Psoas muscle (tissue), 8 donors: ENCODE measurements around the gene CLIC5. TPM values are rescaled to one million over a fixed set of nuclear protein-coding genes. Genes with fewer than 3 reads are reported as not detected.

Source experiments
- ATAC-seq, 4 donors: fragments of 200-7000 bp; cut with Tn5 transposase; one replicate each; pipeline ENCODE4 v1.9.1; 2020; ENCODE audit warnings: moderate library complexity in 3 of 4, mild to moderate bottlenecking in 2 of 4
- DNase-seq, 2 donors: peaks; one replicate each; pipeline ENCODE4 v3.0.0-alpha.2; 2020
- H3K27ac ChIP-seq: fragments of 200-600 bp; one replicate; pipeline ENCODE4 v1.8.0; 2022
- H3K27me3 ChIP-seq, 3 donors: fragments of 200-600 bp in 1 of 3; one replicate each; pipeline versions ENCODE4 v1.6.1 to v1.8.0; 2013 to 2022; ENCODE audit warnings: low read length in 2 of 3, mild to moderate bottlenecking in 2 of 3, moderate library complexity in 1 of 3; ENCODE audit not compliant: insufficient read depth in 3 of 3
- H3K36me3 ChIP-seq, 2 donors: fragments of 200-600 bp in 1 of 2; one replicate each; pipeline versions ENCODE4 v1.6.1 to v1.8.0; 2013 to 2022; ENCODE audit warnings: low read depth in 1 of 2, mild to moderate bottlenecking in 1 of 2, moderate library complexity in 1 of 2; ENCODE audit not compliant: insufficient read depth in 1 of 2
- H3K4me1 ChIP-seq: fragments of 200-600 bp; one replicate; pipeline ENCODE4 v1.8.0; 2022
- H3K4me3 ChIP-seq: fragments of 200-600 bp; one replicate; pipeline ENCODE4 v1.8.0; 2022; ENCODE audit warnings: mild to moderate bottlenecking
- H3K9me3 ChIP-seq: fragments of 200-600 bp; one replicate; pipeline ENCODE4 v1.8.0; 2022
- CTCF ChIP-seq: fragments of 200-600 bp; IDR thresholded peaks from one replicate; pipeline ENCODE4 v1.8.0; 2022; ENCODE audit warnings: antibody characterized with exemption
- WGBS, 3 donors: extraction: QIAGEN DNeasy Blood & Tissue Kit; methylation state at CpG; one replicate each; pipeline versions ENCODE4 v1.1.6 to v1.1.7; 2013; 5-methylcytosine and 5-hydroxymethylcytosine counted together
- intact Hi-C, 2 donors: fragments of 100-400 bp; cut with DNase I; formaldehyde crosslinking; loops; one replicate each; pipeline versions ENCODE4 v1.11.0 to v1.14.2; 2022
- polyA plus RNA-seq, 3 donors: library from polyadenylated mRNA; stranded (reverse); fragments of 200-250 nt; gene quantifications; one replicate each; pipeline ENCODE4 v1.2.3, GENCODE V29; 2013
- total RNA-seq, 4 donors: library from RNA; stranded (reverse); fragmentation: NEBNext Ultra II Directional in 2 of 4; extraction: Animal tissue kit (Norgen Biotek cat#: 25700) in 2 of 4; gene quantifications; one replicate each; pipeline versions ENCODE4 v1.2.1 to v1.2.4, GENCODE V29; 2021 to 2023
- donor health status: healthy with polysubstance abuse.
- donor health status: DM: no; HTN: no; CAD: no; lungs with moderate emphysema.
- donor health status: Bipolar disorder and iron deficiency.
- donor health status: healthy.
- donor health status: DM: yes; HTN: yes; CAD: no.
- donor health status: DM: no; HTN: no; CAD: no.
- donor health status: DM: no; HTN: no; CAD: no.
- donor health status: DM: yes; HTN: yes; CAD: no.

Gene CLIC5
- total and polyA plus RNA-seq, 7 donors: 30.2 to 285 (median 166) TPM

- TF ChIP-seq CTCF: no peak
- no peaks in the 10 kb centered on the region for H3K36me3 ChIP-seq
- no peaks in the 10 kb centered on the region for H3K27me3 ChIP-seq
- no peaks in the 10 kb centered on the region for H3K4me1 ChIP-seq
- no peak overlapping the region for H3K27ac ChIP-seq
- no peak for DNase-seq
- H3K4me3 ChIP-seq: no peak overlapping the region
- ATAC-seq: no peak
- intact Hi-C loops: no loop called here
- 59 to 66% (median 65%) methylated on average over 6 of the region's 6 CpGs for WGBS, 3 donors
- no peaks in the 10 kb centered on the region for H3K9me3 ChIP-seq
These were observed 16.7 kb upstream of the CLIC5 start for GRCh38 chr6:46032110-46032998.

- no peak for ATAC-seq
- no peak for TF ChIP-seq CTCF
- H3K4me3 ChIP-seq: no peak overlapping the region
- H3K27ac ChIP-seq: no peak overlapping the region
- intact Hi-C loops: no loop called here
- no peaks in the 10 kb centered on the region for H3K9me3 ChIP-seq
- no peak for DNase-seq
- WGBS, 3 donors: 96 to 97% (median 97%) methylated on average over 1 of the region's 1 CpG
- no peaks in the 10 kb centered on the region for H3K36me3 ChIP-seq
- H3K4me1 ChIP-seq: peaks cover 2% of the 10 kb centered on the region
- H3K27me3 ChIP-seq: no peaks in the 10 kb centered on the region
These were observed 13.9 kb upstream of the CLIC5 start for GRCh38 chr6:46029602-46030001.

- ATAC-seq: no peak
These were observed 10.6 kb upstream of the CLIC5 start for GRCh38 chr6:46026307-46026706.

GRCh38 chr6:46025573-46025972, 9.9 kb upstream of the CLIC5 start:
- H3K27me3 ChIP-seq: no peaks in the 10 kb centered on the region
- no peak for TF ChIP-seq CTCF
- H3K9me3 ChIP-seq: no peaks in the 10 kb centered on the region
- no peak overlapping the region for H3K27ac ChIP-seq
- no peak for DNase-seq
- H3K36me3 ChIP-seq: no peaks in the 10 kb centered on the region
- intact Hi-C loops: no loop called here
- peaks cover 16% of the 10 kb centered on the region for H3K4me1 ChIP-seq
- WGBS, 3 donors: 82 to 89% (median 84%) methylated on average over 4 of the region's 4 CpGs
- no peak for ATAC-seq
- no peak overlapping the region for H3K4me3 ChIP-seq

More at GRCh38 chr6:46026307-46026706, 10.6 kb upstream of the CLIC5 start:
- Histone ChIP-seq H3K27me3 (no peaks in the 10 kb centered on the region), H3K4me3 (no peak overlapping the region), H3K9me3 (no peaks in the 10 kb centered on the region), H3K4me1 (peaks cover 16% of the 10 kb centered on the region), H3K36me3 (no peaks in the 10 kb centered on the region), H3K27ac (no peak overlapping the region)
- intact Hi-C loops: no loop called here
- no peak for DNase-seq
- WGBS, 3 donors: 81 to 86% (median 83%) methylated on average over 2 of the region's 2 CpGs
- no peak for TF ChIP-seq CTCF
